LNCAP (cell line): ENCODE results near the gene SAG.

Experiments
- TF ChIP-seq, protein P1 (sequence below): fragments of 450-650 bp; IDR thresholded peaks from 2 replicates; pipeline ENCODE4 v1.5.1; 2017; ENCODE audit warnings: mild to moderate bottlenecking

SAG gene

DNA sequence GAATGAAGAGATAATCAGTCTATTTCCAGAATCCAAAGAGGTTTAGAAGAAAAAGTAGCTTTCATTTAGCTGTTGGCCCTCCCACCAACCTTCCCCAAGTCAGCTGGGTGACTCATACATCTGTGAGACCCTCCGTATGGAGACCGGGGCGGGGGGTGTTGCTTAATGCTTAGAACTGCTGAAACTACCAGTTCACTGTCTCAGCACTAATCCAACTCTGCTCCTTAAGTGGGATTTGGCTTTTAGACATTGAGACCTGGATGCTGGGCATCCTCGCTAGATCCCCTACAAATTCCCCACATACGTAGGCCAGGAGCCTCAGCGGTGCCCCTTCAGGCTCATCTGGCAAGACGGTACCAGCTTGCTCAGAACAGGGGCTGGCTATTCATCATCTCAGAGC is at the start of gene SAG:
Gene SAG, plus strand, starts transcription at position 252 of the 400 bp plus-strand sequence. CDS start 1,374 bp downstream, outside the sequence.
- TF ChIP-seq, protein P1, sequence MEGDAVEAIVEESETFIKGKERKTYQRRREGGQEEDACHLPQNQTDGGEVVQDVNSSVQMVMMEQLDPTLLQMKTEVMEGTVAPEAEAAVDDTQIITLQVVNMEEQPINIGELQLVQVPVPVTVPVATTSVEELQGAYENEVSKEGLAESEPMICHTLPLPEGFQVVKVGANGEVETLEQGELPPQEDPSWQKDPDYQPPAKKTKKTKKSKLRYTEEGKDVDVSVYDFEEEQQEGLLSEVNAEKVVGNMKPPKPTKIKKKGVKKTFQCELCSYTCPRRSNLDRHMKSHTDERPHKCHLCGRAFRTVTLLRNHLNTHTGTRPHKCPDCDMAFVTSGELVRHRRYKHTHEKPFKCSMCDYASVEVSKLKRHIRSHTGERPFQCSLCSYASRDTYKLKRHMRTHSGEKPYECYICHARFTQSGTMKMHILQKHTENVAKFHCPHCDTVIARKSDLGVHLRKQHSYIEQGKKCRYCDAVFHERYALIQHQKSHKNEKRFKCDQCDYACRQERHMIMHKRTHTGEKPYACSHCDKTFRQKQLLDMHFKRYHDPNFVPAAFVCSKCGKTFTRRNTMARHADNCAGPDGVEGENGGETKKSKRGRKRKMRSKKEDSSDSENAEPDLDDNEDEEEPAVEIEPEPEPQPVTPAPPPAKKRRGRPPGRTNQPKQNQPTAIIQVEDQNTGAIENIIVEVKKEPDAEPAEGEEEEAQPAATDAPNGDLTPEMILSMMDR = no peak

DNA sequence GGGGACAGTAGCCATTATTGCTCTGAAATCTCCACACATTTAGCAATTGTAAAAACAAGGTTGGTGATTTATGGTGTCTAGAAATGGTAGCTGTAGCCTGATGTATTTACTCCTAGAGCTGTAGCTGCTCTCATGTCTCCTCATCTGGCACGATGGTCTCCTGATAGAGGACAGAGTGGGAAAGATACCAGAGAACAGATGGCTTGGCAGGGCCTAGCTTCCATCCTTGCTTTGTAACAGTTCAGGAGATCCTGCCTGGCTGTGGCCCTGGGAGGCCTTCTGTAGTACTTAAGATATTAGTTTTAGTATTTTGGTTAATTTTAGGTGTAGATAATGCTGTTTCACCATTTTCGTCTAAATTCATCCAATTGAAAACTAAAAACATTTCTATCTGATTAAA is 49.4 kb upstream of the SAG start:
- TF ChIP-seq, protein P1 = no peak

DNA sequence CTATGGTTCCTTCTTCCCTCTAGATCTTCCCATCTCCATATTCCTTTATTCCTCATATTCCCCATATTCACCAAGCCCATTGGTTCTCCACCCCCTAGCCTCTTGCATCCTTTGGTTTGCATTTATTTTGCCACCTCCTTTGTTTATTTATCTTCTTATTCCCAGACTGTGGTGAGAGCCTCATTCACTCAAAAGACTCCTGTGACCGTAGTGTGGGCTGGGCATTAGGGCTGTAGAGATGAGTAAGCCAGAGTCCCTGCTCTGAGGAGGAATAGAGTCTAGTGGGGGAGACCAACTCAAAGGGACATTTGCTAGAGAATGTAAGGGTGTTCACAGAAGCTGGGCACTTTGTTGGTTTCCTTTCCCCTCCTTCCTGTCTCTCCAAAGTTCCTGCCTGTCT is 47.9 kb upstream of the SAG start:
- TF ChIP-seq, protein P1 = no peak

DNA sequence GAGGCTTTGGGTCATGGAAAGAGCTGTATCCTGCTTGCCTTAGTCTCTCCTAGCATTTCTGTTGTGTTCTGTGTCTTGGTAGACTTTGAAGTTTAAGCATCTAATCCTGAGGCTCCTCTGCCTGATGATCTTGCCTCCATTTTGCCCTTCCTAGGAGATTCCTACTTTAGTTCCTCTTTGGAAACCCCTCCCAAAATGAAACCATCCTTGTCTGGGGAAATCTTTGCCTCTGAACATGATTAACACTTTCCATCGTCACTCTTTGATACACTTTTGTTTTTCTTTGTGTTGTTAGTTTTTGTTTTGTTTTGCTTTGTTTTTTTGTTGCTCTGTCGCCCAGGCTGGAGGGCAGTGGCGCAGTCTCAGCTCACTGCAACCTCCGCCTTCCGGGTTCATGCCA is 47.0 kb upstream of the SAG start:
- TF ChIP-seq, protein P1 = no peak

DNA sequence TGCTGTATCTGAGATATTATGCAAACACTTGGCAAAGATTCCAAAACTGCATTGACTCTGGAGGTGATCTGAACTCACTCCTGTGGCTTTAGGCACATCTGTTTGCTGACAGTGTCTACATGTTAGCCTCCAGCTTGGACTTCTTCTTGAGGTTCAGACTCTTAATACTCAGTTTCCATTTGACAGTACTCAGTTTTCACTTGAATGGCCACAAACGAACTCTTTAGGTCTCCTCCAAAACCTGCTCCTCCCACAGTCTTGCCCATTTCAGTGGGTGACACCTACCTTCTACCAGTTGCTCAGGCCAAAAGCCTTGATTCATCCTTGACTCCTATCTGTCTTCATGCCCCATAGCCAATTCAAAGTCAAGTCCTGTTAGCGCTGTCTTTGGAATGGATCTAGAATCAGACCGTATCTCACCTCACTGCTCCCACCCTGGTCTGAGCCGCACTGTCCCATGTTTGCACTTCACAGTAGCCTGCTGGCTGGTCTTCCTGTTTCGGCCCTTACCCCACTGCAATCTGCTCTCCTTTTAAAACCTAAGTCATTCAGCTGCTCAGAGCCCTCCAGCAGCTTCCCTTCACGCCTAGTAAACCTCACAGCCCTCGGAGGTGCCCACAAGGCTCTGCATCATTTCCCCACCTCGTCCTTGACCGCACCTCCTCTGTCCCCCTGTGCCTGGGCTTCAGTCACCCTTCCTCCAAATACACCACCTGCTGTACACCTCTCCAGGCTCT is 45.6 kb upstream of the SAG start:
- TF ChIP-seq, protein P1 = no peak

DNA sequence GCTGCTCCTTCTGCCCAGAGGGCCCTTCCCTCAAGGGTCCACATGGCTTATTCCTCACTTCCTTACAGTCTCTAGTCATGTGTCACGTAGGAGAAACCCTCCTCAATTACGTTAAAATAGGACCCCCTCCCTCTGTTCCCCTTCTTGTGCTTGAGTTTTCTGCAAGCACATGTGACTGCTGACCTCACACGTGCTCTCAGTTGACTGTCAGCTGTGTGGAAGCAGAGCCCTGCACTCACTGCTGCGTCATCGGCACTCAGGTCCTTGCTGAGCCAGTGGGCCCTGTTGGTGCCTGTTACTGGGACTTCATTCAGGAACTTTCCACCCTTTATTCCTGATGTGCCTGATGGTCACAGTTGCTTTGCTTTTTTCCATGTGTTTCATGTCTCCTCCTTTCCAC is 45.1 kb upstream of the SAG start:
- TF ChIP-seq, protein P1 = no peak

DNA sequence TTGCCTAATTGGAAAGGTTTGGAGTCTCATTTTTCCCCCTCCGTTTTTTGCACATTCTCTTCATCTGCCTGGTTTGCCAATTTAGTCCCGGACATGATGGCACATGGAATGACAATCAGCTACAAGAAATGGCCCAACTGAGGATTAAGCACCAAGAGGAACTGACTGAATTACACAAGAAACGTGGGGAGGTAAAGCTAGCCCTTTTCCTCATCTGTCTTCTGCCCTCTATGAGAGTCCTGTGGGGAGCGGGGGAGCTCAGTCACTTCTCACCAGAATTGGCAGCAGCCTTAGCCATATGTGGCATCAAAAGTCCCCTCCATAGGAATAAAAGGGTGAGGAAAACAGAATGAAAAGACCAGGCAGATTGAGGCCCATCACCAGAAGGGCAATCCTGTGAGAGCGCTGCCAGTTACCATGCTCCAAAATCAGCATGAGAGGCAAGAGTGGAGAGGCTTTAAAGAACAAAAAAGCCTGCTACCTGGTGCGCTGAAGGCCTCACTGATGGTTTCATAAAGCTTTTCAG is 44.5 kb upstream of the SAG start:
- TF ChIP-seq, protein P1 = no peak
